ENCODE results near the gene WDFY1.
A peak's percentile ranks its signal among the peaks of the same experiment; 100 is the strongest.
"Not testable (repeated sequence)": the region's sequence is repeated elsewhere in the genome, so short reads cannot be mapped to it uniquely, and the experiment has no call there.

The WDFY1 gene

DNA sequence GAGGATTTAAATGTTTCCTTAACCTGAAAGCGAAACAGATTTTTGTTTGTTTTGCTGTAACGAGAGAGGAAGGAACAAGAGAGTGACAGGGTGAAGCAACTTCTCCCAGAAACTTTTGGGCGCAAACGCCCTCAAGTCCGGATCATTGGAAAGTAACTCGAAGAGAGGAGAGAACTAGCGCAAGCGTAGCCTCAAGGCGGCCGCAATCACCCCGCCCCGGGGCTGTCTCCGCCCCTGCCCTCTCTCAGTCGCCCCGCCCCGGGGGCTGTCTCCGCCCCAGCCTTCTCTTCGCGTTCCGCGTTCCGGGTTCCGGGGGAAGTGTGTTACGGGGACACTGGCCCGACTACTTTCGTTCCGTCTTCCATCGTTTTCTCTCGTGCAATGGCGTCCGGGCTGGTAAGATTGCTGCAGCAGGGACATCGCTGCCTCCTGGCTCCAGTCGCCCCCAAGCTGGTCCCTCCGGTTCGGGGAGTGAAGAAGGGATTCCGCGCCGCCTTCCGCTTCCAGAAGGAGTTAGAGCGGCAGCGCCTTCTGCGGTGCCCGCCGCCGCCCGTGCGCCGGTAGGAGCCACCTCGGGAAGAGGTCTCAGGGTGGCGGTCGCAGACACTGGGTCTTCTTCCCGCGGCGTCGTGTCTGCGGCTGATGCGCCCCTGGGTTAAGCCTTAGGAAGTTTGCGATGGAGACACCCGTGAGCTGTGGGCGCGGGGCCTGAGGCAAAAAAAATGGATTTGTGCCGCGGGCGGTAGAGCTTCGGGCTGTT, 12.1 kb upstream of the WDFY1 start, which contains the start of gene MRPL44:
Gene MRPL44, plus strand, starts transcription at position 372 of the 760 bp plus-strand sequence. Its CDS starts 10 bp downstream, at position 382.
- peak; percentile 87 for DNase-seq

DNA sequence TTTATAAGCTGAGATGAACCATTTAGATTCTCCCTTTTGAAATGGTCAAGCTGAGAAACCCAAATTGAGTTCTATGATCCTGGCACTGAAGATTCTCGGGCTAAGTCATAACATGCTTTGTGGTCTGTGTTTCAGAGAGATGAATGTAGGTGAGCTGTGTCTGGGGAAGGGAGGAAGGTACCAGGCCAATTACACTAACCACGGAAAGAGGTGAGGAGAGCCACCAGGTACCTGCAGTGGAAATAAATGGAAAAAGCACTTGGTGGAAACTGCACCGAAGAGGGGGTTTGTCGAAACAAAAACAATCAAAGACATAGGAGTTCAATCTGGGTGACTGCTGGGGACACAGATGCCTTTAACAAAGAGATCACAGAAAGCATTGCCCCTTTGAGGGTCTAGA, 11.2 kb upstream of the WDFY1 start:
- no peak for DNase-seq

DNA sequence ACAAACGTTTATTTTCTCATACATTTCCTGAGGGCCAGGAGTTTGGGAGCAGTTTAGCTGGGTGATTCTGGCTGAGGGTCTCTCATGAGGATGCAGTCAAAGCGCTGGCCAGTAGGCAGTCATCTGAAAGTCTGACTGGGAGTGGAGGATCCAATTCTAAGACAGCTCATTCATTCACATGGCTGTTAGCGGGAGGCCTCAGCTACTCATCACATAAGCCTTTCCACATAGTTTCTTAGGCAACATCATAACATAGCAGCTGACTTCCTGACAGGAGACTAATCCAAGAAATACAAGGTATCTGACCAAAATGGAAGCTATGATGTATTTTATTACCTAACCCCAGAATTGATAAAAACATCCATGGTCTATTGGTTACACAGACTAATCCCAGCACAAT, 9.3 kb upstream of the WDFY1 start:
- no peak for DNase-seq

DNA sequence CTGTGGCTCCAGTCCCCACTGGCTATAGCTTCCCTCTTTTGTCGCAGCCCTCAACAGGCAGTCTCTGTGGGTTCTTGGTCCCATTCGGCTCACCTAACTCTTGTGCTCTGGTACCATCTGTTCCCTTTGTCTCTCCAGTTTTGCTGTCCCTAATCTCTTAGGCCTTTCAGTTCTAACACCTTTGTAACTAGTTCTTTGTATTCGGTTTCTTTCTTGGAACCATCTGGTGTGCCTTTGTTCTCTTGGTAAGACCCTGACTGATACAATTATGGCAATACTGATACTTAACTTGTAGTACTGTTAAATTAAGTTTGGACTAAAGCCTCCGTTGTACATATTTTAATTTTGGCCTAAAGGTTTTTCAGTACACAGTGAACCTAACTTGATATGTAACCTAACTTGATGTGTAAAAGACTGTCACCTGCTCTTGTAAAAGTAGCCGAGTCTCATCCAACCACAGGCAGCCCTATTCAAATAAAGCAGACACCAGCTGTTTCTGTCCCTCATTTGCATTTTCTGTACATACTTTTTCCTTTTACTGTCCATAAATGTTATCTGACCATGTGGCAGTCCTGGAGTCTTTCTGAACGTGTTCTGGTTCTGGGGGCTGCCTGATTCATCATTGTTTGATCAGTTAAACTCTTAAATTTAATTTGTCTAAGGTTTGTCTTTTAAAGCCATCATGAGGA, 7.3 kb upstream of the WDFY1 start:
- DNase-seq = peak; percentile 57

DNA sequence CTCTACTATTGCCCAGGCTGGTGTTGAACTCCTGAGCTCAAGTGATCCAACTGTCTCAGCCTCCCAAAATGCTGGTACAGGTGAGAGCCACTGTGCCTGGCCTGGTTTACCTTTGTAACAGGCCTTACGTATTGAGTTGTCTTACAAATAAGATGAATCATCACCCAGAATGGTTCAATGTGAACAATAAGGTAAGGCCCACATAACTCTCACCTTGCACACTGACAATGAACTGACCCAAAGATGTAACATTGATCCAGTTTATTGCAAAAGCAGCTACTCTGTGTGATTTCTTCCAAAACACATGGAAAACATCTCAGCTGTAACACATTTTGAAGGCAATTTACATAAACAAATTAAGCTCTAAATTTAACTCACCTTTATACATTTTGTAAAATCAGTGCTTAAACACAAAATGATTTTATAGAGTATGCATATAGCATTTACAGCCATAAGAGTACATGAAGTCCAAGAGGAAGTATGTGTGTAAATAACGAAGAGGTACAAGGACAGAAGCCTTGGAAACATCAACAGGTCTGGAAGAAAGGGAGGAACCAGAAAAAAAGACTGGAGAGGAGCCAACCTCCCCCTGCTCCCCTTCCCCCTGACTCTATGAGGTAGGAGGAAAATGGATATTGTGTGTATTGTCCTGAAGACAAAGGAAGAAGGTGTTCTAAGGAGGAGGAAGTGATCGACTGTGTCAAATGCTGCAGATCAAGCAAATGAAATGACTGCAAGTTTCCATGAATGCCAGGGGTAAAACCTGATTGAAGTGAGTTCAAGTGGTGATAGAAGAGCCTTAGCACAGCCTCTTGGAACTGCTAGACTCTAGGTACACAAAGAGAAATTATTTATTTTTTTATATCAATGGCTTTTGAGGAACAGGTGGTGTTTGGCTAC, 5.6 kb upstream of the WDFY1 start:
- no peak for DNase-seq

DNA sequence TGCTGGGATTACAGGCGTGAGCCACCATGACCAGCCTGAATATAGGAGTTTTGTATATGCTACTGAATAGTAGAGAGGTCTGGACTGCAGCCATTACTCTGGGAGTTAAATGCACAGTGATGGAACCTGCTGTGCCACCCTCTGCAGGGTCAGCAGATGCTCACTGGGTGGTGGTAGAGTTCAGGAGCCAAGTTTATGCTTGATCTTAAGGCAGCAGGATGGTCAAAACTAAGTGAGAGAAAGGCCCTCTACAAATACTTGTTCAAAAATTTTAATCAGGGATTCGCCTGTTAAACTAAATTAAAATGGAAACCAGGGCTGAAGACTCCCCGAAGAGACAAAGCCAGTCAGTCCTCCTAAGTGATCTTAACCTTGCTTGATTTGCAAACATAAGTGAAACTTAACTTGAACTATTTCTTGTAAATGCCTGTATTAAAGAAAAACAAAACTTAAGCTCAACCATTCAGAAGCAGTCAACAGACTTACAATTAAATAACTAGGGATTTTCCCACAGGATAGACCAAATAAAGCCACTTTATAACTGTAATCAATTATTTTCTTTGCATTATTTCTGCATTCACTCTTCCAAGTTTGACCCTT, 4.2 kb upstream of the WDFY1 start:
- DNase-seq = no peak

DNA sequence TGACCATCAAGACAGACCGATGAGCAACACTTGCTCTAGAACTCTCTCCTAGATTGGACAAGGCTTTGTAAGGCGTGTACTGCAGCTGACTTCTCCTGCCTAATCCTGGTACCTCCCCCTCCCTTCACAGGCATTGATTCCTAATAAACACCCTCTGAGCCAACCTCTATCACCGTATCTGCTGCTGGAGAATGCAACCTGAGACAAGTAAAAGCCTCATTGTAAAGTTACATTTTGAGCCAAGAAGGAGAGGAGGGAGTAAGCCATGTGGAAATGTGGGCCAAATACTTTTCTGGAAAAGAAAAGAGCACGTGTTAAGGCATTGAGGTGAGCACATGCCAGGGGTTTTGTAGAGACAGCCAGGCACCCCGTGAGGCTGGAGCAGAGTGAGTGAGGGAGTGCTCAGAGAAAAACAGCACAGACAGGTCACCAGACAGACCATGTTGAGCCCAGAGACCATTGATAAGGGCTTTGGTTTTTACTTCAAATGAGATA, 2.6 kb upstream of the WDFY1 start:
- no peak for DNase-seq

DNA sequence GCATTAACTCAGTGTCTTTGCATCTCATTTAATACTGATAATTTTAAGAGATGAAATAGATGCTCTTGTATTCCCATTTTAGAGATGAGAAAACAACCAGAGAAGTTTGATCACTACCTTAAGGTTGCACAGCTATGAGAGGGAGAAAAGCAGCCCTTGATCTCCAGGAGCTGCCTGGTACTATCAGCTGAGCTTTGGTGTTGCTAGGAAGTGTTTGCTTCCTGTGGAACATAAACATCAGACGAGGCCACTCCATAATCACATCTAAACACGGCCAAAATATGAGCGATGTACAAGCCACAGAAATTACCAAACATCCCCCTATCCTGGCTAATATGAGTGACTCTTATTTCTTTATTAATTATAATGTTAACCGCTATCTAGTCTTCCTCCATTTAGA, 620 bp upstream of the WDFY1 start:
- DNase-seq = no peak

DNA sequence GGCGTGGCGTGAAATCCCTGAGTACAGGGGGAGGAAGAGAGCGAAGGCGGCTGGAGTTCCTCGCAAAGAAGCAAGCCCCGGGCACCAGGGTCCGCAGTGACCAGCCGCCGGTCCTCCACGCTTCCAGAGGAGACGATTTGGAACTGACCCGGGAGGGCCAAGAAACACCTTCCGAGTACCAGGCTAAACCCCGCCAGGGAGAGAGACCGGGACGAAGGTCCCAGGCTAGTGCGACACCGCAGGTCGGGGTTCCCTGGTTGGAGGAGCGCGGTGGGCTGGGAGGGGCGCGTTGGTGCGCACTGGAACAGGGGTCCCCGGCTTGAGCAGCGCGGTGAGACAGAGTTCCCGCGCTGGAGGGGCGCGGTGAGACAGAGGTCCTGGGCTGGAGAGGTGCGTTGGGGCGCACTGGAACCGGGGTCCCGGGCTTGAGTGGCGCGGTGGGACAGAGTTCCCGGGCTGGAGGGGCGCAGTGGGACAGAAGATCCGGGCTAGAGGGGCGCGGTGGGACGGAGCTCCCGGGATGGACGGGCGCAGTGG, 901 bp downstream of the WDFY1 start:
- DNase-seq = no peak

DNA sequence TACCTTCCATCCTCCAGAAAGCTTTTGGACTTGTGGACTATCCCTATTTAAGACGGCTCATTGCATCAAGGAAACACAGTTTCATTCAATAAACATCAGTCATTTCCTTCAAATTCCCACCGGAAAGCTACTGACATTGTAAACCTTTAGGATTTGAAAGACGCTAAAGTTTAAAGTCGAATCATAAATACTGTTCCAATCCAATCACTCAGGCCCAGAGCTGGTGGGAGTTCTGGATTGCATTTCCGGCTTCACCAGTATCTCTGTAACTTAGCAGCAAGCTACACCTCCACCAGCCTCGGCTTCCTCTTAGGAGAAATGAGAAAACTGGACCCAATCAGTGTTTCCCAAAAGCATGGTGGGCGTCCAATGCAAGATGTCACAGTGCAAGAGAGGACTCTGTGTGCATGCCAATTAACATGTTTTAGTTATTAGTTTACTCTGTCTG, 1.6 kb downstream of the WDFY1 start:
- DNase-seq = no peak

DNA sequence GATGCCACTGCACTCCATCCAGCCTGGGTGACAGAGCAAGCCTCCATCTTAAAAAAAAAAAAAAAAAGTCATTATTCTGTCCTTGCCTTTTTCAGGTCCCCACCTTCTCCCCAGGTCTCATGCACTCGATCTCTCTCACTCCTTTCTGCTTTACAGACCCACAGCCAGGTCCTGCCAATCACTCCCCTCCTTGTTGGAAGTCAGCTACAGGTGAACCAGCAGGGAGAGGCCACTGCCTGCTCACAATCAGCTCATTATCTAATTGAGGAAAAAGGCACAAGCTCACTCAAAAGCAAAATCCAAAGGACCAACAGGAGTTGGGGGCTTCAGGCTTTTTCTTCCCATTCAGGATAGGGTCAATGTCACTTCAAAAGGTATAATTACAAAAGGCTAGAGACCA, 2.0 kb downstream of the WDFY1 start:
- DNase-seq = no peak

DNA sequence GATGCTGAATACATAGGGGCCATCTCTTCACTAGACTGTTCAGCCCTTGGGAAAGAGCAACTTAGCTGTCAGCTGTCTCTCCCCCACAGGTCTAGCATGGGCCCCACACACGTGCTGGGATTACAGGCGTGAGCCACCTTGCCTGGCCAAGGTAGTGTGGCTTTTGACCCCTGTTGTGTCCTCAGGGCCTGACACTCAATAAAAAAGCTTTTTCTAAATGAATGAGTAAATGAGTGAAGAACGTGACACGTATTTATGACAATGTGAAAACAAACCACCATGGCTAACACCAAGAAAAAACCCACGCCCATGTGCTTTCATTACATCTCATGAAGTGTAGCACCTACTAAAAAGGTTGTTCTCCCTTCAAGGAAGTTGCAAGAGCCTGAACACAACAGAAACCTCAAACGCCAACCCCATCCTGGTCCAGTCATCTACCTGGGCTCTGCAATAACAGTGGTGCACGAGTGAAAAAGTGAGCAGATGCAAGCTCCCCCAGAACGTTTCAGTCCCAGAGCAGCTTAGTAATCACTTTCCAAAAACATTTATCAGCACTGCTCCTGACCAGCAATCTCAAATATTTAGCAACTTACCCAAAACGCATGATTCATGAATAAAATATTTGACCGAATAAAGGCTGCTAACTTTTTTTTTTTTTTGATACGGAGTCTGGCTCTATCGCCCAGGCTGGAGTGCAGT, 3.4 kb downstream of the WDFY1 start:
- DNase-seq = no peak

DNA sequence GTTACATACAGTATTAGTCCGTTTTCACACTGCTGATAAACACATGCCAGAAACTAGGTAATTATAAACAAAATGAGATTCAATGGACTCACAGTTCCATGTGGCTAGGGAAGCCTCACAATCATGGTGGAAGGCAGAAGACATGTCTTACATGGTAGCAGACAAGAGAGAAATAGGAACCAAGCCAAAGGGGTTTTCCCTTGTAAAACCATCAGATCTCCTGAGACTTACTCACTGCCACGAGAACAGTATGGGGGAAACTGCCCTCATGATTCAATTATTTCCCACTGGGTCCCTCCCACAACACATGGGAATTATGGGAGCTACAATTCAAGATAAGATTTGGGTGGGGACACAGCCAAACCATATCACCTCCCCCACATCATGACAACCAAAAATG, 5.7 kb downstream of the WDFY1 start:
- not testable (repeated sequence) for DNase-seq

DNA sequence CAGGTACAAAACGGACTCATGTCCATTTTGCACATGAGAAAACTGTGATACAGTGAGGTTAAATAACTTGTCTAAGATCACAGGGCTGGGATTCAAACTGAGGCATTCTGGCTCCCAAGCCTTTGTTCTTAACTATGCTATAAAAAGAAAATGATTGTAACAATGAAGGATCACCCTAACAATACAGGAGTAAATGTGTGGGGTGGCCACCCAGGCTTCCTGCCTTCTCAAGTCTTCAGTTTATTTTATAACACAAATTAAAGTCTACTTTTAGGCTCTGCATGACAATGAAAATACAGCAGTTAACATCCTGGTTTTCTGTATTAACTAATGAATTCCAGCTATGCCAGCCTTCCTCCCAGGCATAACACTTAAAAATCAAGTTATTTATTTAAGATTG, 7.6 kb downstream of the WDFY1 start:
- DNase-seq = no peak

DNA sequence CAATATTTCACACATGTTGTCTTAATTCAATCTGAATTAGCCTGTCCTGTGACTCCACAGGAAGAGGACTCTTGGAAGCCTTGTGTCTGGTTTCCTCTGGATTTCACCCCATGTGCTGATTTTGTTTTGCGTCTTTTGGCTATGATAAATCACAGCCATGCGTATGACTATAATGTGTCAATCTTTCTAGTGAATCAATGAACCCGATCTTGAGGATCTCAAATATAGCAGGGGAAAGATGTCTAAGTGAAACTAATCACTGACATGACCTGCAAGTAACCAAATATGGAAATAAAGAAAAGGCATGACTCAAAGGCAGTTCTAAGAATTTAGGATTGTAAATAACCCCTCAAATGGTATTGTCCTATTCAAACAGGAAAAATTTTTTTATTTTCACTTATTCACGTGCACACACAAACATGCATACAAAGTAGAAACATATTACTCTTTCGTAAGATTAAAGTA, 8.2 kb downstream of the WDFY1 start:
- no peak for DNase-seq

DNA sequence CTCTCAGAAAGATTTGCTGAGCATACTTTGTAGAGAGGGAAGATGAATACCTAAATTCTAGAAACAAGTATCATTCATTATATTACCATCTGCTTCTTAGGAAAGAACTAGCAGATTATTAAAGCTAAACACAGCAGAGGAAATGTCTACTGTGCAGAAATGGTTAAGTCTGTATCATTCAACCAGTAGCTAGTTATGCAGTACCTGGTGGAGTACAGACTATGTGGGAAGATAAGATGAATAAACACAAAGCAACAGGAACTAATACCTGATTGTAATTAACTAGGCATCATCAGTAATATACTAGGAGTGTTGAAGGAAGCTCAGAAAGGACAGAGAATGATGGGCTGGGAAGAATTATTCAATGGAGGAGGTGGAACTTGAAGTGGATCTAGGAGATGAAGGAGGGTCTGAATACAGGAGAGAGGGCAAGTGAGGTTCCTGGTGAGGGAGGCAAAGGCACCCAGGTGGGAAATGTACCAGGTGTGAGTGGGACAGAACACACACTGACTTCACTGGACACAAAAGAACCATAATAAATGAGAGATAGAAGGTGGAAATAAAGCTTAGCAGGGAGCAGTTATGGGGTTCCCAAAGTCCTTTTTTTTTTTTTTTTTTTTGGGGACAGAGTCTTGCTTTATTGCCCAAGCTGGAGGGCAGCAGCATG, 9.5 kb downstream of the WDFY1 start:
- DNase-seq = no peak

DNA sequence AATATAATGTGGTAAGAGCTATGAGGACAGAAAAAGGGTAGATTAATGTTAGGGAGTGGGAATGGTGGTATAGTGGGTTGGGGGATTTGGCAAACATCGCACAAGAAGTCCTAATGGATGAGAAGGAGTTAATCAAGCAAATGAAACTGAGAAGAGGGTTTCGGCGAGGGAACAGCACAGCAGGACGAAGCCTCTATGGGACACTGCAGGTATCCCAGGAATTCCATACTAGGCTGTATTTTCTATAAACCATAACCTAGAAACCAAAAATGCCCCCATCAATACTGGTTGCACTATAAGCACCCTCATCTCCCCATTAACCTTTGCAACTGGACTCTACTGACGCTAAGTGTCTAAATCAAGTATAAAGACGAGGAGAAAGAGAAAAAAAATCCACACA, 10.3 kb downstream of the WDFY1 start:
- no peak for DNase-seq

DNA sequence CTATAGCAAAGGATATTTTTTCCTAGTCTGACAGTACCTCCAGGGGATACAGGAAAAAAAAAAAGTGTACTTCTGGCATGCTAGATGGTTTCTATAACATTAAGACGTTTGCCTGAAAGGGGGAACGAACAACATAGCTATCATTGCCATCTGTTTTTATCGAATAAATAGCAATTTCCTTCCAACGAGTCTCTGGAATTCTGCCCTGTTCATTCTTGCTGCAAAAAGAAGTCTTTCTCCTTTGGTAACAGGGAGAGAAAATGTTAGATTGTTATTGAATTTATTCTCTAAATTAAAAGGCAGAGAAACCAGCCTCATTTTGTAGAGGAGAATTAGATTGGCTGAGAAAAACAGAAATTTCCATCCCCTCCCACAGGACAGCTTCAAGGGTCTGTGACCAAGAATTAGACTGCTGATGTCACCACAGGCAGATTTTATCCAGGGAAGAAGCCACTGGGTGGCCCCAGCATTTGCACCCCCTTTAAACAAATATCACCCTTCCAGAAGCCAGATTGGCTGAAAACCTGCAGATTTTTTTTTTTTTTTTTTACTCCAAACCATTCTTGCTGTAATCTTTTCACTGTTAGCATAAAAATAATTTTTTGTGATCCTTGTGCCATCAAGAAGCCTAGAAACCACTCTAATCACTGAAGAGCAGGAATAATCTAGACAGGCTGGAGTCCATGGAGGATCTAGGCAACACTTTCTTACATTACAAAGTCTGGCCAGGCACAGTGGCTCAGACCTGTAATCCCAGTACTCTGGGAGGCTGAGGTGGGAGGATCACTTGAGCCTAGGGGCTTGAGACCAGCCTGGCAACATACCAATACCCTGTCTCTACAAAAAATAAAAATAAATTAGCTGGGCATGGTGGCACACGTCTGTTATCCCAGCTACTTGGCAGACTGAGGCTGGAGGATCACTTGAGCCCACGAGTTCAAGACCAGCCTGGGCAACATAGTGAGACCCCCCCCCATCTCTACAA, 12.0 kb downstream of the WDFY1 start:
- DNase-seq = no peak

DNA sequence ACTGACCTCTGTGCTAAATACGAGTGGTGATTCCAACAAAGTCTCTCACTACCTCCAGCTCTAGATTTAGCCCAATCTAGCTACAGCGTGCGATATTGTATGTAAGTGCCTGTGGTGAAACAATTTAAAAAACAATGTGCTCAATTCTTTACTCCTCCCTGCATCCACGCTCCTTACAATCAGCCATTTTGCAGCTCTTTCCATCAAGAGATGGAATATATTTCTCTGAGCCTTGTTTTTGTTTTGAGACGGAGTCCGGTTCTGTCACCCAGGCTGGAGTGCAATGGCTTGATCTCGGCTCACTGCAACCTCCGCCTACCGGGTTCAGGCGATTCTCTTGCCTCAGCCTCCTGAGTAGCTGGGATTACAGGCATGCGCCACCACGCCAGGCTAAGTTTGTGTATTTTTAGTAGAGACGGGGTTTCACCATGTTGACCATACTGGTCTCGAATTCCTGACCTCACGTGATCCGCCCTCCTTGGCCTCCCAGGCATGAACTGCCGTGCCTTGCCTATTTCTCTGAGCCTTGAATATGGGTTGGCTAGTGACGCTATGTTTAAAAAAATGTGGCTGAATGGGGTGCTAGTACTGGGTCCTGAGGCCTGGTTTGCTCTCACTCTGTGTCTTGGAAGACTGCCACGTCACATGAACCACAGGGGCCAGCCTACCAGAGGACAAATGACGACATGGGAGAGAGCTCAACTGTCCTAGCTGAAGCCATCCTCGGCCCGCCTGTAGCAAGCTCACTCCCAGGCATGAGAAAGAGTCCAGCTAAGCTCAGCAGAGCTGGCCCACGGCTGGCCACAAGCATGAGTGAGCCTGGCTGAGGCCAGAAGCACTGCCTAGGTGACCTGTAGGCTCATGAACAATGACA, 14.8 kb downstream of the WDFY1 start:
- no peak for DNase-seq
